A549 (cell line): ENCODE results near the gene ABLIM1.
A peak's percentile ranks its signal among the peaks of the same experiment; 100 is the strongest.

Experiments used
- BHLHE40 ChIP-seq: IDR thresholded peaks from 2 replicates; pipeline ENCODE4 v1.6.1; 2012; ENCODE audit warnings: low read depth, low read length, inconsistent platforms
- CTCF ChIP-seq: fragments of >200 bp; sonication (Bioruptor Twin); formaldehyde crosslinking; IDR thresholded peaks from 3 replicates; pipeline ENCODE4 v1.5.1; 2016
- EP300 ChIP-seq, 2 experiments: fragments of >200 bp; sonication (Bioruptor Twin); formaldehyde crosslinking; IDR thresholded peaks; 2 replicates in 1 of 2; 3 replicates in 1 of 2; pipeline ENCODE4 v1.6.1; 2016 to 2017
- ESRRA ChIP-seq: fragments of 150-350 bp; IDR thresholded peaks from 2 replicates; pipeline ENCODE4 v1.6.1; 2014; ENCODE audit warnings: mild to moderate bottlenecking, low read length, borderline replicate concordance
- HOXA7 ChIP-seq: fragments of 250-450 bp; sonication (Bioruptor Pico); IDR thresholded peaks from 2 replicates; pipeline ENCODE4 v1.5.0; 2020; ENCODE audit warnings: mild to moderate bottlenecking, moderate library complexity
- MAX ChIP-seq: IDR thresholded peaks from 2 replicates; pipeline ENCODE4 v1.6.1; 2012
- MYC ChIP-seq: IDR thresholded peaks from 2 replicates; pipeline ENCODE4 v1.6.1; 2012; ENCODE audit warnings: mild to moderate bottlenecking, inconsistent platforms, low read length, improper control_type of control experiment, borderline replicate concordance
- POLR2A ChIP-seq: IDR thresholded peaks from 2 replicates; pipeline ENCODE4 v1.6.1; 2012; ENCODE audit warnings: mild to moderate bottlenecking, low read length
- POLR2AphosphoS2 ChIP-seq: conservative IDR thresholded peaks from 2 replicates; pipeline ENCODE4 v1.6.1; 2012; ENCODE audit warnings: low read length, improper control_type of control experiment, inconsistent platforms
- RCOR1 ChIP-seq: fragments of 150-350 bp; IDR thresholded peaks from 2 replicates; pipeline ENCODE4 v1.6.1; 2014; ENCODE audit warnings: antibody characterized with exemption, low read length, low read depth
- REST ChIP-seq: fragments of 200-600 bp; sonication (generic); IDR thresholded peaks from 2 replicates; pipeline ENCODE4 v1.6.1; 2016; ENCODE audit warnings: antibody characterized with exemption, mild to moderate bottlenecking, moderate library complexity
- RFX5 ChIP-seq: fragments of 450-650 bp; IDR thresholded peaks from 2 replicates; pipeline ENCODE4 v1.7.1; 2014; ENCODE audit warnings: antibody characterized with exemption, mild to moderate bottlenecking, moderate library complexity
- SMC3 ChIP-seq: fragments of >200 bp; sonication (Bioruptor Twin); formaldehyde crosslinking; IDR thresholded peaks from 3 replicates; pipeline ENCODE4 v1.6.1; 2018; ENCODE audit warnings: inconsistent platforms

- TF ChIP-seq CTCF, result no peak
- no peak for TF ChIP-seq ESRRA
- TF ChIP-seq MAX, result peak; percentile 64
- TF ChIP-seq RFX5, result no peak
- no peak for TF ChIP-seq POLR2A
- TF ChIP-seq MYC, result no peak
- no peak for TF ChIP-seq RCOR1
- TF ChIP-seq SMC3, result no peak
- TF ChIP-seq REST, result no peak
- no peak for TF ChIP-seq HOXA7
- TF ChIP-seq EP300 (IDR thresholded peaks at IDR 0.05), result no peak
- no peak for TF ChIP-seq POLR2AphosphoS2
- TF ChIP-seq BHLHE40, result no peak
Measured at GRCh38 chr10:114389426-114389825, 268.6 kb downstream of the ABLIM1 start.
